Measurements from ENCODE around the gene SYNCRIP.
"Not testable (repeated sequence)": the region's sequence is repeated elsewhere in the genome, so short reads cannot be mapped to it uniquely, and the experiment has no call there.

Gene SYNCRIP

DNA sequence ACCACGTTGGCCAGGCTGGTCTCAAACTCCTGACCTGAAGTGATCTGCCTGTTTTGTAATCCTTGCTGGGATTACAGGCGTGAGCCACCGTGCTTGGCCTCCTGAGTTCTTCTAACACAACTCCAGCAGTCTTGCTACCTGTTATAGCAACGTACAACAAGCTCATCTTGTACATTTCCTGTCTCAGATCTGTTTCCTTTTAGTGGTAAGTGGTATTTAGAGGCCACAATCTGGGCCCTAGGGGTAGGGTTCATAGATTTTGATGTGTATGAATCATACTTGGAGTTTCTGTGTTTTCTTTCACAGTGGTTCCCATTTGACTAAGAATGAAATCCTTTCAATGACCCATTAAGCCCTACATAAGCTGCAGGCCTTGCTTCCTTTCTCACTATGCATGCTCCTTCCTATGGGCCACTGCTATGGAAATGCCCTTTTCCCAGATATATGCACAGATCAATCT is 27.1 kb upstream of the SYNCRIP start:
- DNase-seq: no peak

DNA sequence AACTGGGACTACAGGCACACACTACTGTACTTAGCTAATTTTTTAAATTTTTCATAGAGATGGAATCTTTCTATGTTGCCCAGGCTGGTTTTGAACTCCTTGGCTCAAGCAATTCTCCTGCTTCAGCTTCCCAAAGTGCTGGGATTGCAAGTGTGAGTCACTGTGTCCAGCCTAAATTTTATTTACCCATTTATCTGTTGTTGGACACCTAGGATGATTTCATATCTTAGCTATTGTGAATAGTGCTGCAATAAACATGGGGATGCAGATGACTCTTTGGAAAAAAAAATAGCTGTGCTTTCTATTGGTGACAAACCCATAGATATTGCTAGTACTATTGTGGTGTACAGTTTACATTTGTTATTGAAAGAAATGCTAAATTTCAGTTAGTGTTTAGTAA is 19.6 kb upstream of the SYNCRIP start:
- DNase-seq: no peak

DNA sequence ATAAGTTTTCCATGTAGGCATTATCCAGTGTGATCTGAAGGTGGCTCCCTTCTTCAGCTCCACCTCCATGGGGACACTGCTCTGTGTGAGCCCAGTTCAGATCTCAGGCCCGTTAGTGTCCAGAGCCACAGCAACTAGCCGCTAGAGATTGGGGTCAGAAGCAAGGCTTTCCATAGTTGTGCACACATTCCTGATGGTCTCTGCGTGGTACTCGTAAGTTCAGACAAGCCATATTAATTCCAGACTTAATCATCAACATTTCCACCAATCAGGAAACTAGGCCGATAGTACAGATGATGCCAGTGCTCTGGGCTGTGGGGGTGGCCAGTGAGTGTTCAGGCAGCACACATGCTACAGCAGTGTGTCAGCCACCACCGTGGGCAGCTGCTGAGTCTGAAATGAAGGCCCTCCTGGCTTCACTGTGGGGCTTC is 17.5 kb upstream of the SYNCRIP start:
- no peak for DNase-seq

DNA sequence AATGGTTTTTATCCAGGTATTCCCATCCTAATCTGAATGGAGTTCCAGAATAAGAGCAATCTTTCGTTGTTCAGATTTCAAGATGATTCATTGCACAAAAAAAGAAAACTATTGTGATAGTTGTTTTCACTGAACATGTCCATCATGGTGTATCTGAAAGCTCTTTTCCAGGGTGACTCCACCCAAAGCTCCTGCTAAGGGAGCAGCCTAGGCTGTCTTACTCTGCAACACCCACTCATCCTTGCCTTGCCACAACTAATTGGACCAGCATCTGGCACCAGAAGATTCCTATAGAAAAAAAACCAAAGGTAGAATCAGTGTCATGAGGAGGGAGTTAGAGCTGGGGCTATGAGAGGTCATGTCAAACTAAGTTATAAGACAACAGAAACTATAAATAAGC is 7.9 kb upstream of the SYNCRIP start:
- DNase-seq: no peak

DNA sequence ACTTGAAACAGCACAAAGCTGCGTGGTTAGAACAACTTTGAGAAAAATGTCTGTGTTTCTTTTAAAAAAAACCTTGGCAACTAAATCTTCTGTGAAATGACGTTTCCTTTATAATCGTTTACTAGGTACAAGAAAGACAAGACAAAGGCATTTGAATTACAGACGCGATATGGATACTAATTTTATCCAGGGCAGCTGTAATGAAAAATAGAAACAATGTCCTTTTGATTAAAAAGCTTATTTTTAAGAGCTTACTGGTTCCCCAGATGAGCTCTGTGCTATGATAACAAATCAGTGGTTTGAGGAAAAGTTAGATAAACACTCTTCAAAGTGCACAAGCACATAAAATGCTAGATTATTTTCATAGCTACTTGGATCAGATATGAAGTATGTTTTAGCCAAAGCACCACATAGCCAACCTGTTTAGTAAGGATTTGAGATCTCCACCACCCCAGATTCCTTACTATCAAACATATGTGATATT is 1.6 kb upstream of the SYNCRIP start:
- no peak for DNase-seq

DNA sequence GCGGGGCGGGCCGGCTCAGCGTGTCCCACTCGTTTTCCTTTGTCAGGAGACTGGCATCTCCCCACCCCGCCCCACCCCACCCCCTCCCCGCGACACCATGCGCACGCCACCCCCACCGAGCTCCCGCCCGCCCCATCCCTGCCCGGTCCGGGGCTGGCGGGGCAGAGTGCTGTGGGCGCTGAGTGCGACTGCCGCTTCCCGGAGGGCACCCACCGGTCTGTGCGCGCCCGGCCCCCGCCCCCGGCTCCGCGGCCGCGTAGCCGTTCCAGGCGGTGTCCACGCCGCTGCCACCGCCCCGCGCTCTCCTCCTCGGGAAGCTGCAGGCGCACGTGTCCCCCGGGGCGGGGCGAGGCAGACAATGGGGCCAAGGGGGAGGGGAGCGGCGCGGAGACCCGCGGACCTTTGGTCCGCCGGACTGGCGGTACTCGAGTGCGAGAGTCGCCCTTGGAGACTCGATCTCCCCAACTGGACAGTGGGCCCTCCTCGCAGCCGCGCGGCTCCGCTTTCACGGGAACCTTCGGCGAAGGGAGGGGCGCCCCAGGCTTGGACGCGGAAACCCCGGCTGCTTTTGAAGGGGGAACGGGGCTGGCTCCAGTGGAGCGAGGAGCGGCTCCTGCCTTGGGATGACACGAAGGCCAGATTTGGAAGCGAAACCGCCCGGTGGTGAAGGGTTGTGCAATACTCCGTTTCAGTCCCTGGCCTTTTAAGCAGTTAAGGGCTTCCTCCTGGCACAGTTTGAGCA is 1.0 kb upstream of the SYNCRIP start:
- DNase-seq: peak; percentile 68

DNA sequence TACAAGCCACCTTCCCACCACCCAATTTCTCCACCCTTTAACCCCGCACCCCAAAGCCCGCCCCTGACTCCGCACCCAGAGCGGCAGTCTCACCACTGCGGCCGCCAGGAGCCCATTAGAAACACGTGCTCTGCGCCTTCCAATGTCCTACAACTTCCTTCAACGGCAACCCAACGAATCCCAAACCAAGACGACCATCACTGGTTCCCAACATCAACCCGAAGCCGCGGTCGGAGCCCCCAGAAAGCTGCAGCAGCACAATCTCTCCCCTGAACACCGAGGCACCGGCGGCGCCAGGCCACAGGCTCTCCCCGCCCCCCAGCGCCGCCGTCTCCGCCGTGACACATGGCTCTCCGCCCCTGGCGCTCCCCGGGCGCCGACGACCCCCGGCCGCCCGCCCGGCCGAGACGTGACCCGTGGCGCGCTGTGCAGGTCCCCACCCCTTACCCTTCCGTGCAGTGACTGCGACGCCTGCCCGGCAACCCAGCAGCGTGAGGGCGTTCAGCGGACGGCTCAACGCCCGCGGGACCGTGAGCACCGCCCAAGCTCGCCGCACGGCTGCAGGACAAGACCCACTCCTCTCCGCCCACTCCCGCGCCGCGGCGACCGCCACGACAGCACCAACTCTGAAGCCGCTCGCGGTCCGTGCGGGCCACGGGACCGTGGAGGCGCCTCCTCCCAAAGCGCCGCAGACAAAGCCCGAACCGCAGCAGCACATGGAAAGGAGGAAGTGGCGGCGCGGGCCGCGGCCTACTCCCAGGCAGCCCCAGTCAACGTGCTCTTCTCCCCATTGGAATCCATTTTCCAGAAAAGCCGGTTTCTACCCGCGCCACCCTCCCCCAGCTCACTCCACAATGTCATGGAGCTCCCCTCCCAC is 551 bp downstream of the SYNCRIP start:
- peak; percentile 53 for DNase-seq

DNA sequence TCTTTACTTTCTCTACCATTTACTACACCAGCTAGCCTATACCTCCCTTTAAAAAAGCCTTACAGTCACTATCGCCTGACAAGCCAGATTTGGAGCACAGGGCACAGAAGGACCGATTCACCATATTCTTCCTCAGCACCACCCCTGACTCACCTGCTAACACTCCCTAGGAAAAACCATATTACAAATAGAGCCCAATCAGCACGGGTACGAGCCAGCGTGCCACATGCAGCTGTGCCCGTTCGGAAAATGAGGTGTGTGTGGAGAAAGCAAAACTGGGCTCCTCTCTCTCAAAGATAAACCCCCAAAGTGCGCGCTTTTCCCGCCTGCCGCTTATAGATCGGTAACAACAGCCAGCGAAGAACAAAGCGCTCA is 1.2 kb downstream of the SYNCRIP start:
- no peak for DNase-seq

DNA sequence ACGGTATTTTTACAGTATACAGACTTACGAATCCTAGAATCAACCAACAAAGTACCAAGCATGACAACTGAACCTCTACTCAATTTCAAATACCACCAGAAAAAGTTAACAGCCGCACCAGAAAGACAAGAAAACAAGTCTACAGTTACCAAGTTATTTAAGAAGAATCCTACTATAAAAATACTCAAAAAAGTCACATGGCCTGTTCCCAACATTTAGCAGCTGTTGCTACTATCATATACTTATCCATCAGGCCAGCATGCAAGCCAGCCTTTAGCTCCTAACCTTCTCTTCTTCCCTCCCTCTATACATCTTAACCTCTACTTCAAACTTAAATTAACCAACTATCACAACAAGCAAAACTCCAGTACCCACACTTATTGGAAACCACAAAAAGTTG is 1.9 kb downstream of the SYNCRIP start:
- DNase-seq: no peak

DNA sequence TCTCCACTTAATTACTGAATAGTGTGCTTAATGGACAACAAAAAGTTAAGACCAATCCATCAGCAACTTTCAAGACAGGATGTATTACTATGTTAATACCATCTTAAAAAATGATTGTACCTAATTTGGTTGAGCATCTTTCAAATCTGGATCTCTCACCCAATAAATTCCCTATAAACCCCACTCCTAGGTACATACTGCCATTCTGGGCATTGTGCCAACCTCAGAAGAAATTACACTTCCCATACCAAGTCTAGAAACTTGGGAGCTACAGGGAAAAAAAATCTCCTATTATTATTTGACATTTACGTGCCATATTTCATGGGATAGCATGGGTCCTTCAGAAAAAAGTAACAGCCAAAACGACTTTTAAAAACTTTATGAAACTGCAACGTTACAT is 5.1 kb downstream of the SYNCRIP start:
- no peak for DNase-seq

DNA sequence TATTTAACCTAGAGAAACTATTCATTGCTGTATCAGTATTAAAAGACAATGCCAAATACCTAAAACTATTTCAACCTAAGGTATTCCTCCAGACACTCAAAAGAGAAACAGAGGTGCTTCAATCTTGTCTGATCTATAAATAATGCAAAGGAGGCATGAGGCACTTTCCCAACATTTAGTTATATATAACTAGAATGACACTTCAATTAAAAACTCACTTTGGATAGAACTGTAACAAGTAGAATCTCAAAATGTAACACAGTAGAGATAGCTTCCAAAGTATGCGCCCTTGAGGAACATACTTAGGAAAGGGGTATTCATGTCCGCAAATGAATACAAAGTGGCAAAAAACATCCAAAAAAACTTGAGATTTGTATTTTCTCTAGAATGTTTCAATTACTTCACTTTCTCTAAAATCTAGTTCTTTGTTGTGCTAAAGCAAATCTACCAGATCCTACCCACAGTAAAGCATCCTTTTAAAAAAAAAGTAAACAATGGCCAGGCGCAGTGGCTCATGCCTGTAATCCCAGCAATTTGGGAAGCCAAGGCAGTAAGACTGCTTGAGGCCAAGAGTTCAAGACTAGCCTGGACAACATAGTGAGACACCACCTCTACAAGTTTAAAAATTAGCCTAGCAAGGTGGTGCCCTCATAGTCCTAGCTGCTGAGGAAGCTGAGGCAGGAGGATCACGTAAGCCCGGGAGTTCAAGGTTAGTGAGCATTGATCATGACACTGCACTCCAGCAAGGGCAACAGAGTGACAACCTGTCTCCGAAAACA is 10.3 kb downstream of the SYNCRIP start:
- DNase-seq: no peak

DNA sequence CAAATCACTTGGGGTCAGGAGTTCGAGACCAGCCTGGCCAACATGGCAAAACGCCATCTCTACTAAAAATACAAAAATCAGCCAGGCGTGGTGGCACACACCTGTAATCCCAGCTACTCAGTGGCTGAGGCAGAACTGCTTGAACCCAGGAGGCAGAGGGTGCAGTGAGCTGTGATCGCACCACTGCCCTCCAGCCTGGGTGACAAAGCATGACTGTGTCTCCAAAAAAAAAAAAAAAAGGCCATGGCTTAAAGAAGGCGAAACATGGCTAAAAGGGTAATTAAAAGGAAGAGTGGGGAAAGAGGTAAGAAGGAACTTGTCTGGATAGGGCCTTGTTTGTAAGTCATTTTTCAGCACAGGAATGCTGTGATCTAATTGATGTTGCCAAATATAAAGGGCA is 11.6 kb downstream of the SYNCRIP start:
- DNase-seq: not testable (repeated sequence)

DNA sequence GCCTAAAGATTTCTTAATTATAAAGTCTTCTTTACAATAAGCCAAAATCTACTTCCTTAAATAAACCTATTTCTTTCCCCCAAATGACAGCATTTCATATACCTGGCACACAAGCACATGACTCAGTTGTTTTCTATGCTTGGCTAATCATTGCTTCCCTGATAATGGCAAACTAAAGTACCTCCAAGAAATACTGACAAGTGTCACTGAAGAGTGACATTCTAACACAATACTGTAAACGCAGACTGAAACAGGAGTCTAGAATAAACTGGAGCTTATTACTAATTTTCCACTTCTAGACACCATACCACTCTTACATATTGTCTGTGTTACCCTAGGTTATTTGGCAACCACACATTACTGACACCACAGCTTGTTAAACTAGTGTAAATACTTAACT is 14.3 kb downstream of the SYNCRIP start:
- no peak for DNase-seq

DNA sequence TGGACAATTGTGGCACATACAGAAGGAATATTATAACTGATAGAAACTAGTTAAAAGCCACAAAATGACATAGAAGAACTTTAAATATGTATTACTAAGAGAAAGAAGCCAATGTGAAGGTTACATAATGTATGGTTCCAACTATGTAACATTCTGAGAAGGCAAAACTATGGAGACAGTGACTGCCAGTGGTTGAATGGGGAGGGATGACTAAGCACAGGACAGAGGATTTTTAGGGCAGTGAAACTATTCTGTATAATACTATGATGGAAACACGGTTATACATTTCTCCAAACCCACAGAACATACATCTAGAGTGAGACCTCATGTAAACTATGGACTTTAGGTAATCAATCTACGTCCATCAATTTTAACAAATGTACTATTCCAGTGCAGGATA is 22.4 kb downstream of the SYNCRIP start:
- DNase-seq: no peak

DNA sequence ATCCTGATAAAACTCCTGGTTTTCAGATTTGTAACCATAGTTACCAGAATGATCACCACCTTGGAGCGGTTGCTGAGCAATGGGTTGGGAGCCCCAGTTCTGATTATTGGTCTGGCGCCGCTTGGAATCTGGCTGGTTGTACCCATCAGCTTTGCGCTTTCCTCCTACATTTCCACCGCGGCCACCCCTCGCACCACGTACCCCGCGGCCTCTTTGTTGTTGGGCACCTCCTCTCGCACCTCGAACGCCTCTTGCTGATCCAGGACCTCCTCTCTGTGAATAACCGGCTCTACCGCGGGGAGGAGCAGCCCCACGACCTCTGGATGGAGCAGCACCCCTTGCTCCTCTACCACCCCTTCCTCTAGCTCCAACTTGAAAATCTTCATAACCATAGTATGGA is 27.9 kb downstream of the SYNCRIP start:
- DNase-seq: no peak

DNA sequence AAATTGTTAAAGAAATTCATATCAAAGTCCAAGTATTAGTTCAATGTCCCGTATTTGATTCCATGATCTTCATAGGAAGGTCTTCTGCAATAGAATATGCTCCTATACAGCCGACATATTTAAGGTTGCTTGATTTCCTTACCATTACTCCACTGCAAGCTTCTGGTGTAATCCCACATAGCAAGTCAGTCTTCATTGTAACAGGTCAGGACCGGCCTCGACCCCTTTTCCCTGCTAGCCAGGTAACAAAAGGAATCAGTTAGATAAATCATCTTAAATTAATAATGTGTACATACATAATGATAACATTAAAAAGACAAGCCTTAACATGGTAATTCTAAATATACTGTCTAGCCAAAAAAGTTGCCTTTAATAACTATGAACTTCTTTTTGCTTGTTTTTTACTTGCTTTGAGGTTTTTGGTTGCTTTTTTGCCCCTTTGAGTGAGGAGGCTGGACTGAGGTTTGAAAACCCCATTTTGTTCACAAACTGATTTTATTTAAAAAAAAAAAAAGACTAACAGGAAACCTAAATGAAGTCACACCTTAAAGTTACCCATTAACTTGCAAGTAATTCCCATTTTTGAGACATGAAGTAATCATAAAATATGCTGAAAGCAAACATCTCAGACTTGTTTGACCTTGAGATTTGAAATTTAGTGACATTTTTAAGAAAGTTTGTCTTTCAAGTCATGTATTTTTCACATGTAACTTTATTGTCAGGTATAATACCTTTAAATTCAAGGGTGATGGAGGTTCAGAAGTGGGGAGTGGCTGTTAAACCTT is 29.8 kb downstream of the SYNCRIP start:
- DNase-seq: no peak

DNA sequence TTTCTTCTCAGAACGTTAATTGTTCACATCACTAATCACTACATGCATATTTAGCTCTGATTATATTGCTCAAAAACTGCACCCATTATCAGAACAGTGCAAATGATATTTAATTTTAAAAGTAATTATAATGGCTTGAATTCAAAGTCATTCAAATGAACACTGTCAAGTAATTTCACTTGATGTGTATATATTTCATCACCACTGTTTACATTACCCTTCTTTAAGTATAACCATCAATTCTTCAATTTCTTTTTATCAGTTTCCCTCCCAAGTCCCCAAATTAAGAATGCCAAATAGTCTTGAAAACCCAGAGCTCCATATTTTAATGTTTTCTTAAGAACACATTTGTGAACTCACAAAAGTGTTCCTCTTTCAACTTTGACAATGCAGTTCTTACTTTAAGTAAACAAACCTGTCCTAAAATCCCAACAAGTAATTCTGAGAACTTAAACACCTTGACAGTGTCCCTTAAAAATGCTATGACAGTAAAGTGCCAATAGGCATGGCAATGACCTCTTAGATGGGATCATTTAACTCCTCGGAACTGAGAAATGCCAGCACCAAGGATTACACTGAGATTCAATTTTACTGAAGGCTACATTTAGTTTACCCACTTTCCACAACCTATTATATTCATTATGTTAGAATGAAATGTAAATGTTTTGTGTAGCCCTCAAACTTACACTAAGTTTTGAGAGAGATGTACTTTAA is 32.3 kb downstream of the SYNCRIP start:
- no peak for DNase-seq

DNA sequence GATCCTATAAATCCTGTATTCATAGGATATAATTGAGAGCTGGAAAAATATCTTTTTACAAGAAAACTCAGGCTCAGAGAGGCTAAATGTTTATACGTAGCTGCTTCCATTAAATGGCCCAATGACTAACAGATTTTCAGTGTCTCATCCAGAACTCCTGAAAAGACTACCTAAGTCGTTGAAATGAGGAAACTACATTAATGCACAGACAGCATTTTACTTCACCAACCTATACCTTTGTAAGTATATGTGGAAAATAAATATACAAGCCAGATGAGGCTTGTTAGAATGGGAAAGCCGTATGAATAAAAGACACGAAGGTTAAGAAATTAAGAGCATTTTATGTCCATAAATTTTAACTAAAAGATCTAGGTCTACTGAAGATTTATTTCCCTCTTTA is 40.6 kb downstream of the SYNCRIP start:
- no peak for DNase-seq

DNA sequence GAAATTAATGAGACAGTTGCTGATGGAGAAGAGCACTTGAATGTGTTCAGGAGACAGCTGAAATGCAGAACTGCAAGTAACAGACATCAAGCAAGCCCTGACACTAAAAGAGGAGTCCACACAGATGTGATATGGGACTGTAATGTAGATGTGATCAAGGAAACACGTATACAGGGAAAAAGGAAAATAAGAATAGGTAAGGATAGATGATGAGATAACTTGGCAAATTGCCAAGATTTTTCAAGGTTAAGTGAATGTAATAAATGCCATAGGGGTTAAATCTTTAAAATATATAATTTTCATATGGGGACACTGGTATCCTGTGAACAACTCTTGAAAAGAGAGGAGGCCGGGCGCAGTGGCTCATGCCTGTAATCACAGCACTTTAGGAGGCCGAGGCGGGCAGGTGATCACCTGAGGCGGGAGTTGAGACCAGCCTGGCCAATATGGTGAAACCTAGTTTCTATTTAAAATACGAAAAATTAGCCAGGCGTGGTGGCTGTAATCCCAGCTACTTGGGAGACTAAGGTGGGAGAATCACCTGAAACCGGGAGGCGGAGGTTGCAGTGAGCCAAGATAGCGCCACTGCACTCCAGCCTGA is 41.9 kb downstream of the SYNCRIP start:
- DNase-seq: no peak

DNA sequence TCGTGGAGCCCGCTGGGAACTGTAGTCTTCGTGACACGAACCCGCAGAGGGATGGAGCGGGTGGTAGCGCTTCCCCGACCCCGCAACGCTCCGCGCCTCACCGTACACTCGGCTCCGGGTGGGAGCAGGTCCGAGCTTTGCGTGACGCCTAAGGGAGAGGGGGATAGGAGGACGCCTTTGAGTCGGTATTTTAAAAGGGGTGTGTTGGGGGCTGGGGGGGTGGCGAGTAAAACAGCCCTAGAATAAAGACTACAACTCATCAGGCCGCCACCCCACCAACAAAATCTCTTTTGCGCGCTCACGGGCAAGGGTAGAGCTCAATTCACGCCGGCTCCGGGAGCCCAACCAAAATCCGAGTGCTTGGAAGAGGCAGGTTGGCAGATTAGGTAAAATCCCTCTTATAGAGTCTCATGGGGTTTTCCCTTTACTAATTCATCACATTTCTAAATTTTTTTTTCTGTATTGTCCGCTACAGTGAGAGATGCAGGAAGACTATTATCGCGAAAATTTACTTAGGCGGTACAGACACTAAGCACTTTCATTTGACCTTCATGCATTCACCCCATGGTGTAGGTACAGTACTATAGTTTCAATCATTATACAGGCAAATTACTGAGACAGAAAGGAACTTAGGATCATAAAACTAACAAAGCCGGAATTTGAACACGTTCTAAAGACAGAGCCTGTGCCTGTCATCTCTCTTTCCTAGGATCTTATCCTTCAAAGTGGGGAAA is 48.3 kb downstream of the SYNCRIP start:
- DNase-seq: peak; percentile 41

All from stimulated activated CD4-positive, alpha-beta T cell treated with anti-CD3 and anti-CD28 coated beads, Interleukin-12 subunit alpha, Interleukin-12 subunit beta, amount 100 ng/mL, for 4 hours (primary cell).